HEK293T (cell line): ENCODE measurements around the gene MYO15B.

Source experiments
- BHLHE40 ChIP-seq: fragments of 450-650 bp; IDR thresholded peaks from 2 replicates; pipeline ENCODE4 v1.6.1; 2016; ENCODE audit warnings: mild to moderate bottlenecking, moderate library complexity, borderline replicate concordance
- ELF4 ChIP-seq: fragments of 450-650 bp; IDR thresholded peaks from 2 replicates; pipeline ENCODE4 v1.6.1; 2017; ENCODE audit warnings: antibody characterized with exemption
- FOXK2 ChIP-seq: fragments of 450-650 bp; IDR thresholded peaks from 2 replicates; pipeline ENCODE4 v1.6.1; 2016; ENCODE audit warnings: mild to moderate bottlenecking
- HDGF ChIP-seq: fragments of 450-650 bp; IDR thresholded peaks from 2 replicates; pipeline ENCODE4 v1.6.1; 2017; ENCODE audit warnings: antibody characterized with exemption, borderline replicate concordance
- SP1 ChIP-seq: fragments of 450-650 bp; IDR thresholded peaks from 2 replicates; pipeline ENCODE4 v1.6.1; 2017
- SUZ12 ChIP-seq: fragments of 450-650 bp; IDR thresholded peaks from 2 replicates; pipeline ENCODE4 v1.6.1; 2016; ENCODE audit warnings: mild to moderate bottlenecking
- TARDBP ChIP-seq: fragments of 450-650 bp; IDR thresholded peaks from 2 replicates; pipeline ENCODE4 v1.6.1; 2016
- TF ChIP-seq, protein P1 (sequence below): fragments of 450-650 bp; IDR thresholded peaks from 2 replicates; pipeline ENCODE4 v1.6.1; 2016

DNA sequence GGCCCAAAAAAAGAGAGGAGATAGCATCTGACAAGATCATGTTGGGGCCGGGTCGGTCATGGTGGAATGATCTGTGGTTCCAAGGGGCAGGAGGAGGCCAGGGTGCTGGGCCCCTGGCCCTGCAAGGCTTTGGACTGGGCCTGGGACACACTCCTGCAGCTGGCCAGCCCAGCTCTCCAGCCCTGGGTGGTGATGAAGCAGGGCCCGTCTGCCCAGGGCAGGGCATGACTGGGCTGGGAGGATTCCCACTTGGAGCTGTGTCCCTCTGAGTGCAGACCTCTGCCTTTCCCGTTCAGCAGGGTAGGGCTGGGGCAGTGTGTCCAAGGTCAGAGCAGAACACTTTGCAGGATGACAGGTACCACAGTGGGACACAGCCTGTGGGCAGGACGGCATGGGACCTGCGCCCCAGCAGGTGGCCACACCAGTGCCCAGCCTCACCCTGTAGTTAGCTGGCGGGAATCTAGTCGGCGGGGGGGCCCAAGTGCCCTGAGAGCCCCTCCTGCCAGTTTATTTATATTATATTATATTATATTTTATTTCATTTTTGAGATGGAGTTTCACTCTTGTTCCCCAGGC lies 27.6 kb upstream of the MYO15B start:
- TF ChIP-seq SUZ12 (no peak), BHLHE40 (no peak), HDGF (no peak), FOXK2 (no peak), ELF4 (no peak), TARDBP (no peak), SP1 (no peak)
- TF ChIP-seq, protein P1, sequence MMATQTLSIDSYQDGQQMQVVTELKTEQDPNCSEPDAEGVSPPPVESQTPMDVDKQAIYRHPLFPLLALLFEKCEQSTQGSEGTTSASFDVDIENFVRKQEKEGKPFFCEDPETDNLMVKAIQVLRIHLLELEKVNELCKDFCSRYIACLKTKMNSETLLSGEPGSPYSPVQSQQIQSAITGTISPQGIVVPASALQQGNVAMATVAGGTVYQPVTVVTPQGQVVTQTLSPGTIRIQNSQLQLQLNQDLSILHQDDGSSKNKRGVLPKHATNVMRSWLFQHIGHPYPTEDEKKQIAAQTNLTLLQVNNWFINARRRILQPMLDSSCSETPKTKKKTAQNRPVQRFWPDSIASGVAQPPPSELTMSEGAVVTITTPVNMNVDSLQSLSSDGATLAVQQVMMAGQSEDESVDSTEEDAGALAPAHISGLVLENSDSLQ, result no peak
